HepG2 (cell line): ENCODE measurements around the gene CCDC8.

Experiments used
- SMARCC2 ChIP-seq: fragments of 450-650 bp; IDR thresholded peaks from 2 replicates; pipeline ENCODE4 v1.6.1; 2017; ENCODE audit warnings: antibody characterized with exemption, mild to moderate bottlenecking
- ZNF317 ChIP-seq: sonication (generic); formaldehyde crosslinking; IDR thresholded peaks from 2 replicates; pipeline ENCODE4 v1.5.0; 2020; ENCODE audit warnings: mild to moderate bottlenecking, missing genetic modification reagents
- ZSCAN30 ChIP-seq: sonication (generic); formaldehyde crosslinking; IDR thresholded peaks from 2 replicates; pipeline ENCODE4 v1.5.0; 2020; ENCODE audit warnings: mild to moderate bottlenecking, missing genetic modification reagents

DNA sequence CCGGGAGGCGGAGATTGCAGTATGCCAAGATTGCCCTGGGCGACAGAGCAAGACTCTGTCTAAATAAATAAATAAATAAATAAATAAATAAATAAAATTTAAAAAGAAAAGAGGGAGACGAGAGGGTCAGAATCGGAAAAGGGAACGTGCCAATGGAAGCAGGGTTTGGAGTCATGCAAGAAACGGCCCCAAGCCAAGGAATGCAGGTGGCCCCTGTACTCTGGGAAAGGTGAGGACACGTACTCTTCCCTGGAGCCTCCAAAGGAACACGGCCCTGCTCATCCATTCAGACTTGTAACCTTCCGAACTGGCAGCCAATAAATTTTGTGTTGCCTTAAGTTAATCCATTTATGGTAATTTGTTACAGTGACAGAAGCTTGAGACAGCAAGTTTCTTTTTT, 35.2 kb upstream of the CCDC8 start:
- TF ChIP-seq ZNF317 (CRISPR knock-in tag) (no peak), SMARCC2 (no peak), ZSCAN30 (CRISPR knock-in tag) (no peak)
